Measurements from ENCODE around the gene ZBTB7C. TPM values are rescaled to one million over a fixed set of nuclear protein-coding genes. Genes with fewer than 3 reads are reported as not detected.

ZBTB7C gene
- total and polyA plus RNA-seq, 2 of the 4 experiments (the other 2 are of a cell fraction): not detected

DNA sequence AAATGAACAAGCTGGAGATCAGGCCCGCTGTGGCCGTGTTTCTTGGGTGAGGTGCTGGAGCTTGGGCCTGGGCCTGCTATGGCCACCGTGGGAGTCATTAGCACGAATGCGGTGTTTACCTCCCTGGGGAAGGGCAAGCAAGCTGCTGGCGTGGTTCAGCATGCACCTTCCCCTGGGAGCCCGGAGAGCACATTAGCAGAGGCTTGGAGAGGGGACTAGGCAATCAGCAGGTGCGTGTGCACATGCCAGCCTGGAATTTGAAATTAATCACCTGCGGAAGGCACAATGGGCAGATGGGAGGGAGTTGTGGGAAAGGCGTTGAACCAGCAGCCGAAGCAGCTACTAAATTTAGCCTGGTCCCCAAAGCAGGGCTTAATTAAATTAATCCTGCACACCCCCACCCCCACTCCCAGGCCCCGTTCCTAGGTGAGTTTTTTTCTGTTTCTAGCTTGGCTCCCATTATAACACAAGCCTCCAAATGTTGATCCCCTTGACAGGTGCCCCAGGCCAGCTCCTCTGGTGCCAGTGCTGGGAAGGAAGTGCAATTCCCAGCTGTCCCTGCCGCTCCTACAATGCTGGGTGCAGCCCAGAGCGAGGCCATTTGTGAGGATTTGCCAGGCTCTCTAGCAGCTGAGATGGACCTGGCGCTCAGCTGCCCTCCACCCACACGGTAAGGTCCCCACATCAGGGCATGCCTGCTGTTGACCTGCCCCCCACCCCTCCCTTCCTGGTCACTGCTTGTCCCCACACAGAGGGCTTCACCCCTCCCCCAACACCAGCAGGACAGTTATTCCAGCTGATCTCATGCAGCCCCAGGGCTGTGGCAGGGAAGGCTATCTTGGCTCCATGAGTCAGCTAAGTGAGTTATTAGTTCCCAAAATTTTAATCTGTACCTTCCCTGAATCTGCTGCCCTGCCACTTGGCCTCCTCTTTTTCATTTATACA, 115.0 kb downstream of the ZBTB7C start:
- Histone ChIP-seq H3K79me1 (ENCODE audit: low read depth in 1 of 2, low read length in 2 of 2) (no peaks in the 10 kb centered on the region), H3K4me1 (ENCODE audit: control insufficient read depth, insufficient read depth, low read length) (no peaks in the 10 kb centered on the region), H3K18ac (ENCODE audit: low read depth, low read length) (no peak overlapping the region), H3K23ac (ENCODE audit: low read depth, low read length) (no peak overlapping the region), H3K27ac (ENCODE audit: insufficient read depth, low read length) (no peak overlapping the region), H2BK120ac (ENCODE audit: low read depth, low read length) (no peak overlapping the region), H2BK5ac (ENCODE audit: low read depth, low read length, poor library complexity, severe bottlenecking) (no peak overlapping the region), H2AK9ac (replicated peaks; ENCODE audit: low read depth, low read length, poor library complexity) (no peak overlapping the region), H3K14ac (replicated peaks; ENCODE audit: low read depth, low read length) (no peak overlapping the region), H3K4ac (ENCODE audit: low read depth, low read length) (no peak overlapping the region), H3K4me3 (ENCODE audit: insufficient read depth, low read depth, low read length) (no peak overlapping the region), H3K9me1 (ENCODE audit: insufficient read depth, low read length) (no peaks in the 10 kb centered on the region), H2BK20ac (ENCODE audit: low read depth, low read length) (no peak overlapping the region), H4K8ac (ENCODE audit: low read depth in 2 of 2, low read length in 2 of 2) (no peak overlapping the region), H3K9ac (ENCODE audit: low read depth, low read length) (no peak overlapping the region), H3K4me2 (ENCODE audit: low read depth, low read length) (no peak overlapping the region), H3K27me3 (ENCODE audit: control insufficient read depth, insufficient read depth, low read length) (peaks cover 2% of the 10 kb centered on the region; the same call in 1 of the 2 replicates), H3K36me3 (ENCODE audit: control insufficient read depth, insufficient read depth, low read length) (no peaks in the 10 kb centered on the region), H4K5ac (ENCODE audit: low read depth, low read length) (no peak overlapping the region), H3K9me3 (ENCODE audit: control insufficient read depth, insufficient read depth, low read length) (no peaks in the 10 kb centered on the region), H3K56ac (ENCODE audit: extremely low read depth, insufficient read depth, low read length) (no peak overlapping the region), H2AFZ (replicated peaks; ENCODE audit: low read length, poor library complexity) (no peak overlapping the region), H2BK15ac (ENCODE audit: low read depth, low read length) (no peak overlapping the region), H4K20me1 (ENCODE audit: insufficient read depth, low read length) (no peaks in the 10 kb centered on the region), H4K91ac (ENCODE audit: insufficient read depth, low read depth, low read length) (no peak overlapping the region), H2AK5ac (ENCODE audit: low read depth, low read length) (no peak overlapping the region)
- no peak for ATAC-seq (ENCODE audit: low read depth)
- 33% methylated on average over 7 of the region's 16 CpGs; no CpG with 5 or more reads in 1 of the 2 experiments for WGBS, 2 experiments (ENCODE audit: extremely low coverage in 2 of 2, insufficient read length in 1 of 2)
- BruUV-seq (replicated peaks): no TSS peak
- CTCF ChIA-PET: no interaction called here
- intact Hi-C loops (cut with micrococcal nuclease) (no loop called here), in situ Hi-C loops (cut with MboI; ENCODE audit: low sequenced_read_pairs) (no loop called here), dilution Hi-C loops (cut with HindIII; ENCODE audit: low sequenced_read_pairs, unreplicated experiment) (no loop called here)
- POLR2A ChIA-PET (ENCODE audit: unreplicated experiment): no interaction called here
- no peak for DNase-seq
- no peak for TF ChIP-seq CEBPB (IDR thresholded peaks at IDR 0.05; ENCODE audit: low read depth, low read length)
- TF ChIP-seq BHLHE40 (IDR thresholded peaks at IDR 0.05; ENCODE audit: low read depth, low read length): no peak
- no peak for TF ChIP-seq MAZ (IDR thresholded peaks at IDR 0.05; ENCODE audit: borderline replicate concordance, low read depth, low read length)
- TF ChIP-seq CHD1 (IDR thresholded peaks at IDR 0.05; ENCODE audit: low read depth, low read length): no peak
- TF ChIP-seq NFE2L2 (IDR thresholded peaks at IDR 0.05; ENCODE audit: low read depth, low read length): no peak
- TF ChIP-seq, protein P1, sequence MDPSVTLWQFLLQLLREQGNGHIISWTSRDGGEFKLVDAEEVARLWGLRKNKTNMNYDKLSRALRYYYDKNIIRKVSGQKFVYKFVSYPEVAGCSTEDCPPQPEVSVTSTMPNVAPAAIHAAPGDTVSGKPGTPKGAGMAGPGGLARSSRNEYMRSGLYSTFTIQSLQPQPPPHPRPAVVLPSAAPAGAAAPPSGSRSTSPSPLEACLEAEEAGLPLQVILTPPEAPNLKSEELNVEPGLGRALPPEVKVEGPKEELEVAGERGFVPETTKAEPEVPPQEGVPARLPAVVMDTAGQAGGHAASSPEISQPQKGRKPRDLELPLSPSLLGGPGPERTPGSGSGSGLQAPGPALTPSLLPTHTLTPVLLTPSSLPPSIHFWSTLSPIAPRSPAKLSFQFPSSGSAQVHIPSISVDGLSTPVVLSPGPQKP (IDR thresholded peaks at IDR 0.05; ENCODE audit: borderline replicate concordance, low read depth, low read length): no peak
- TF ChIP-seq, protein P2, sequence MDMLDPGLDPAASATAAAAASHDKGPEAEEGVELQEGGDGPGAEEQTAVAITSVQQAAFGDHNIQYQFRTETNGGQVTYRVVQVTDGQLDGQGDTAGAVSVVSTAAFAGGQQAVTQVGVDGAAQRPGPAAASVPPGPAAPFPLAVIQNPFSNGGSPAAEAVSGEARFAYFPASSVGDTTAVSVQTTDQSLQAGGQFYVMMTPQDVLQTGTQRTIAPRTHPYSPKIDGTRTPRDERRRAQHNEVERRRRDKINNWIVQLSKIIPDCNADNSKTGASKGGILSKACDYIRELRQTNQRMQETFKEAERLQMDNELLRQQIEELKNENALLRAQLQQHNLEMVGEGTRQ (IDR thresholded peaks at IDR 0.05; ENCODE audit: low read depth, low read length): no peak
- TF ChIP-seq MXI1 (IDR thresholded peaks at IDR 0.05; ENCODE audit: borderline replicate concordance, low read depth, low read length): no peak
- TF ChIP-seq SMC3 (IDR thresholded peaks at IDR 0.05; ENCODE audit: low read depth, low read length): no peak
- TF ChIP-seq FOS (IDR thresholded peaks at IDR 0.05; ENCODE audit: low read depth, low read length): no peak
- no peak for TF ChIP-seq RFX5 (IDR thresholded peaks at IDR 0.05; ENCODE audit: low read depth, low read length)
- TF ChIP-seq RAD21 (IDR thresholded peaks at IDR 0.05; ENCODE audit: low read length): no peak
- TF ChIP-seq CTCF (conservative IDR thresholded peaks at IDR 0.05; ENCODE audit: low read depth, low read length): no peak
- no peak for TF ChIP-seq RCOR1 (IDR thresholded peaks at IDR 0.05; ENCODE audit: insufficient replicate concordance, low read length)
- no peak for TF ChIP-seq POLR2A (IDR thresholded peaks at IDR 0.05; ENCODE audit: low read depth, low read length)
